Measurements from ENCODE around the gene SCNN1G.

DNA sequence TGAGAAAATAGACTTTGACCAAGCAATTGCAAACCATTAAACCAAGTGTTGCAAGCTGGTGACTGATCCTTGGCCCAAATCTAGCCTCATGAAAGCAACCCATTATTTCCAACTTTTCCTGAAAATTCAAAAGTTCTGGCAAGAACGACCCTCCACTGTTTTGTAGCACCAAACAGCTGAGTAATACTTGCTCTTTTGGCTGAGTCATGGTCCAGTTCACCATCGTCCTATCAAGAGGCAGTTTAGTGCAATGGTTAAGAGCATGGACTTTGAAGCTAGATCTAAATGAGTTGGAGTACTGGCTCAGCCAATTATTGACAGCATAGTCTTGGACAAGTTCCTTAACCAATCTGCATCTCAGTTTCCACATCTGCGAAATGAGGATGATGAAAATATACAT is 31.3 kb downstream of the SCNN1G start:
- TF ChIP-seq CTCF (IDR thresholded peaks at IDR 0.05; ENCODE audit: low read depth, low read length, missing input control) (no peak), GABPA (IDR thresholded peaks at IDR 0.05 in 1 of 2, conservative IDR thresholded peaks at IDR 0.05 in 1 of 2) (no peak), JUND (IDR thresholded peaks at IDR 0.05) (no peak), ATF3 (IDR thresholded peaks at IDR 0.05) (no peak), YY1 (IDR thresholded peaks at IDR 0.05) (no peak), RXRA (IDR thresholded peaks at IDR 0.05) (no peak), REST (IDR thresholded peaks at IDR 0.05) (no peak)
